SW480 (cell line): Measurements from ENCODE around the gene EPN3.
A peak's percentile ranks its signal among the peaks of the same experiment; 100 is the strongest.

Experiments used
- DNase-seq: peaks from one replicate; pipeline ENCODE4 v3.0.0-alpha.2; 2016; ENCODE audit warnings: low spot score

Gene EPN3

GRCh38 chr17:50532452-50533024 lies at the start of gene EPN3:
Gene EPN3 (plus strand): TSS chr17:50532735. CDS start chr17:50536557, 3,822 bp downstream.
- no peak for DNase-seq

- no peak for DNase-seq
Measured at GRCh38 chr17:50483266-50483665, 49.3 kb upstream of the EPN3 start.

GRCh38 chr17:50484386-50485155 lies 48.0 kb upstream of the EPN3 start:
- no peak for DNase-seq

DNA sequence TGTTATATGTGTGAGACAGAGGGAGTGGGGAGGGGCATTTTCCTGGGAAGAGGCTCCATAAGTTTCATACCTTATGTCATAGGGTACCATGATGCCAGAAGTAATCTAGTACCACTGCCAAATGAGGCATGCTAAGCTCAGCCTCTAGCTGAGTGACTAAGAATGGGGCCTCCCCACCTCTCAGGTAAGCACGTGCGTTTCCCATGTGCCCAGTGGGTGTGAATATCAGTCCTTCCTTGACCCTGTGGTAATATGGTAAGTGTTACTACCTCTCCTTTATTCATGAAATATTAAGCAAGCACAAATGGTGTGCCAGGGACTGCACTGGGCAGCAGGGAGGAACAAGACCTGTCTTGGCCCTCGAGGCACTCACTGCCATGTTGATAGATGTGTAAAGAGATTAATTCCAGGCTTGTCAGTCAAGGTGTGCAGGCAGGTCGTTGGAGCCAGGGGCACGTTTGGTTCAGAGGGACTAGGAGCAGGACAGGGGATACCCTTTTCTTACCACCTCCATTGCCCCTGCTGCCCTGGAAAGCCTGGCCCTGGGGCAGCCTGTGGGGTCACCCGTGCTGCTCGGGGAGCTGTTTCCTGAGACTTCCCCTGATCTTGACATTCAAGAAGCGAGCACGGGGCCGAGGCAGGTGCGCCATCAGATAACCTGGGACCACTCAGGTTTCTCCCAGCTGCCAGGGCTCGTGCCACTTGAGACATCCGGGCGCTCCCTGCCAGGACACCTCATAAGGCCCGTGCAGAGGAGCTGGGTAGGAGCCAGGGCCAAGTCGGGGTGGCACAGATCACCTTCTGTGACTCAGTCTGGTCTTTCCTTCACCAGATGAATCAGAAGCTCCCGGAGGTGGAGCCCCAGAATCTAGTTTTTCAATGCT lies 45.1 kb upstream of the EPN3 start:
- DNase-seq: no peak

GRCh38 chr17:50488880-50489279 lies 43.7 kb upstream of the EPN3 start:
- no peak for DNase-seq

DNA sequence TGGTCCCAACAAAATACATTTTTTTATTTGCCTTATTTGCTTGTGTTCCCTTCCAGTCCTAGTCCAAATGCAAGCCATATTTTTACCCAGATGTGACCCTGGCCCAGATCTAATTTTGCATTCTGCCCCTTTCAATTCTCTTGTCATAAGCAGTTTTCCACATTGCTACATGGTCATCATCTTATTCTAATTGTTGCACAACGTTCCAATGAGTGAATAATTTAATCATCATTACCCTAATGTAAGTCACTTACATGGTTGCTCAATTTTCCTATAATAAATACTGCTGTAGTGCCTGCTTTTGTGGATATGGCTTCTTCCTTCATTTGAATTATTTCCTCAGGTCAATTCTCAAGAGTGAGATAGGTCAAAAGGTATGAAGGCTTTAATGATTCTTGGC lies 41.0 kb upstream of the EPN3 start:
- no peak for DNase-seq

DNA sequence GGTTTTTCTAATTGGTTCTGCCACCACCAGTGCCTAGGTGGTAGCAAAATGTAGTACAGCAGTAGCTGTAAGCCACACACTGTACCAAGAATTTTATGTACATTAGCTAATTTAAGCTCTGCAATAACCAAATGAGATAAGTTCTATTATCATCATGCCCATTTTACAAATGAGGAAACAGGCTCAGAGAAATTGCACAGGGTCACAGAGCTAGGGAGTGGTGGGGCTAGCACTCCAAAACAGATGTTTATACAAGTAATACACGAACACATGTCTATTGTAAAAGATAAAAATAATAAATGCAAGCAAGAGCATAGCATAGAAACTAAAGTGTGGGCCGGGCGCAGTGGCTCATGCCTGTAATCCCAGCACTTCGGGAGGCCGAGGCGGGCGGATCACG lies 40.3 kb upstream of the EPN3 start:
- no peak for DNase-seq

DNA sequence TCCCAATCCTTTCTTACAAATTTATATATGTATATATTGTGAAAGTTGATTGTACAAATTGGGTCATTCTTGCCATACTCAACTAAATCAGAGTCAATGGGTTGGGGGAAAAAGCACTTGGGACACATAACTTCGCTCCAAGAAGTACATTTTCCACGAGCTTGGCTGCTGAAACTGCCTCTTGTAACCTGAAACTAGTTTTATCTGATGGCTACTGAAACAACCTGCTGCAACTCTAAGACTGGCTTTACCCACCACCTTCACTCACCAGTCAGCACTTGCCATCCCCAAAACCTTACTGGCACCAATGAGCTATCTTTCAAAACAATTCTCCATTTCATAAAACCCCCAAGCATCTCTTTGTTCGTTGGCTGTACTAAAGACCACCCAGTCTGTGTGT lies 38.8 kb upstream of the EPN3 start:
- no peak for DNase-seq

- DNase-seq: no peak
Measured at GRCh38 chr17:50495217-50495823, 37.2 kb upstream of the EPN3 start.

- no peak for DNase-seq
Measured at GRCh38 chr17:50495918-50496317, 36.6 kb upstream of the EPN3 start.

- no peak for DNase-seq
Measured at GRCh38 chr17:50498021-50498874, 34.3 kb upstream of the EPN3 start.

DNA sequence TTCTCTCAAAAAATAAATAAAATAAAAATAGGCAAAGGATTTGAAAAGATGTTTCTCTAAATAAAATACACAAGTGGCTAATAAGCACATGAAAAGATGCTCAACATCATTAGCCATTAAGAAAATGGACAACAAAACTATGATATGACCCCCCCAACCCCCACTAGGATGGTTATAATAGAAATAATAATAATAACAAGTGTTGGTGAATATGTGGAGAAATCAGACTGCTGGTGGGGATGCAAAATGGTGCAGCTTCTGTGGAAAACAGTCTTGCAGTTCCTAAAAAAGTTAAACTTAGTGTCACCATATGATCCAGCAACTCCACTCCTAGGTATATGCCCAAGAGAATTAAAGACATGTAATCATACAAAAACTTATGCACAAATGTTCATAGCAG lies 33.3 kb upstream of the EPN3 start:
- no peak for DNase-seq

- DNase-seq: no peak
Measured at GRCh38 chr17:50499721-50500120, 32.8 kb upstream of the EPN3 start.

GRCh38 chr17:50501054-50501453 lies 31.5 kb upstream of the EPN3 start:
- DNase-seq: no peak

DNA sequence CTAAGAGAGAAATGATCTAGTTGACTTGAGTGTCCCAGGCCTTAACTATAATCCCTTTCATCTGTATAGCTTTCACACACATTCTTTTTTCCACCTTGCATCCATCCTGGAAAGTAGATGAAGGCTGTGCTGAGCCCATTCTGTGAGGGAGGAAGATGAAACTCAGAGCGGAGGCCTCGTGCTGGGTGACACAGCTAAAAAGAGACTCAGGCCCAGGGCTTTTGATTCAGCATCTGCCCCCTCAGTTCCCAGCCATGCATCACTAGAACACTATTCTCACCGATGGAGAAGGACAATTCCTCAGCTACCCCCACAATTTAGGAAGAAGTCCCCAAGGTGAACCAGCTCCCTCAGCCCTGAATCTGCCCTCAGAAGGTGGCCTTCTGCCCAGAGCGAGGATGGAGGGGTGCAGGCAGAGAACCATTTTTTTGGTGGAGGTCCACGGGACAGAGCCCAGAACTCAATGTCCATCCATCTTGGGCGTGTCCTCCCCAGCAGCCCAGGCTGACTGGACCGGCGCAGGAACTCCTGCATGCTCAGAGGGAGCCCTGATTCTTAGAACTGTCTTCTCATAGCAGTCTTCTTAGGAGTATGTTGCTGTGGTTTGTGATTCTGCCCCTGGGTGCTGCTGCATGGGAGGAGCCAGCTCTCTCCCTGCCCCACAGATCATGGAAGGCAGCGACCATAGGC lies 30.1 kb upstream of the EPN3 start:
- no peak for DNase-seq

- DNase-seq: no peak
Measured at GRCh38 chr17:50505591-50506130, 26.9 kb upstream of the EPN3 start.

- no peak for DNase-seq
Measured at GRCh38 chr17:50506298-50506697, 26.2 kb upstream of the EPN3 start.

DNA sequence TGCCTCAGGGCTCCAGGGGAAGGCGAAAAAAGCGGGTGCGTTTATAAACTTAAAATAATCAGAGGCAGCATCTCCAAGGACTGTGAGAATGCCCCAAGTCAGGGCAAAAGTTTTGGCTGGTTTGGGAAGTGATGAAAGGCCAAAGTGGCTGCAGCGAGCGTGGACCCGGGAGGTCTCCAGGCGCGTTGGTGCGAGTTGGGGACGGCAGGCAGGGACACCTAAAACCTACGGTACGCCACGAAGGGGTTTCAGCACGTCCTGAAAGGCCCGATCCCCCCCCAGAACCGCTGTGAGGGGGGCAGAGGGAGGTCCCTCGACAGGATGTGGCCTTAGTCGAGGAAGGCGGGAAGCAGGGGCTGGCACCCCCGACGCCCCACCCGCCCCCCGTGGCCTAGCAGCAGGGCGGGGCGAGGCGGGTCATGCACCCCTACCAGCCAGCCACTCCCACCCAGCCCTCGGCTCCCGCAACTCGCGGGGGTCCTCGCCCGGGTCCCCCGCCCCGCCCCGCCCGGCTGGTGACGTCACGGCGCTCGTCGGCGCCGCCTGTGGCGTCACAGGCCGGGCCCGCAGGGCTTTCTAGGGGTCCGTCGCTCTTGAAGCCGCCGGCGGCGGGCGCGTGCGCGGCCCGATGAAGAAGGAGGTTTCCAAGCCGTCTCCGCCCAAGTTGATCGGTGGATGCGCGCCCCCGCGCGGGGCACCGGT lies 24.5 kb upstream of the EPN3 start, which contains the start of gene MYCBPAP:
TSS of gene MYCBPAP (plus strand) at position 569 of the 702 bp plus-strand sequence. CDS start 236 bp downstream, outside the sequence.
- DNase-seq: peak; percentile 58

DNA sequence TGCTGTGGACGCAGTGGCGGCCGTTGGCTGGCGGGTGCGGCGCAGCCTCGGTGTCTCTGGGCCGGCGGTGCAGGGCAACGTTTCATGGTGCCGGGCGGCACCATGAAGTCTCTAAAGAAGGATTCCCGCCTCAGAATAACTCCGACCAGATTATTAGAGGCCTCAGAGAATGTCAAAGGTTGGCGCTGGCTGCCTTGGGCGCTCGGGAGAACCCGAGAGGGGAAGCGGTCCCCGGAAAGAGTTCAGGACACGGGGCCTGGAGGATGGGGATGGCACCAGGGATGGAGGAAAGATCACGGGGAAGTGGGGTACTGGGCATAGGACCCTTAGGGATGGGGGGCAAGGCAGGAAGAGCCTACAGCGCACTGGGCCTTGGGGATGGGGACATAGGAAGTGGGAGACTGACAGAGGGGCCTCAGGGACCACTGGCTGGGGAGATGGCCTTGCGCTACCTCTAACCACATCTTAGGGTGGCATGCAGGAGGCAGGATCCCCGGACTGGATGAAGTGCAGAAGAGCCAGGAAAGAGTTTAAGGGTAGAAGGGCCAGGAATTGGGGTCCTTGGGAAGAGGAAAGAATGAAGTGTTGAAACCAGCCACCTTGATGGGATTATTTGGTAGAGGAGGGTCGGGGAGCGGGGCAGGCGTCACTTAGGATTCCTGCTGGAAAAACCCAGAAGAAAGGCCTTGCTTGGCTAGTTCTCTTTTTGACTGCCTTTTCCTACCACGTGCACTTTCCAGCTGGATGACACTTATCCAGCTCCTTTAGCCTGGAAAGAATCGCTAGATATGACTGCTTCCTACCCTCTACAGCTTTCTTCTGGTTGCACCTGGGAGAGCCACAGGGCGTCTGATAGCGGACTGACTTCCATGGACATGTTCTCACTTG lies 23.7 kb upstream of the EPN3 start:
- no peak for DNase-seq
